HG02938 (cell line): ENCODE measurements around the gene DBNDD1.
"Not testable (repeated sequence)": the region's sequence is repeated elsewhere in the genome, so short reads cannot be mapped to it uniquely, and the experiment has no call there.

Experiments
- ATAC-seq: cut with Tn5 transposase; IDR thresholded peaks from one replicate; pipeline ENCODE4 v1.9.1; 2021; ENCODE audit warnings: mild to moderate bottlenecking, moderate library complexity; ENCODE audit not compliant: unreplicated experiment

The DBNDD1 gene, protein sequence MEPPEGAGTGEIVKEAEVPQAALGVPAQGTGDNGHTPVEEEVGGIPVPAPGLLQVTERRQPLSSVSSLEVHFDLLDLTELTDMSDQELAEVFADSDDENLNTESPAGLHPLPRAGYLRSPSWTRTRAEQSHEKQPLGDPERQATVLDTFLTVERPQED

DNA sequence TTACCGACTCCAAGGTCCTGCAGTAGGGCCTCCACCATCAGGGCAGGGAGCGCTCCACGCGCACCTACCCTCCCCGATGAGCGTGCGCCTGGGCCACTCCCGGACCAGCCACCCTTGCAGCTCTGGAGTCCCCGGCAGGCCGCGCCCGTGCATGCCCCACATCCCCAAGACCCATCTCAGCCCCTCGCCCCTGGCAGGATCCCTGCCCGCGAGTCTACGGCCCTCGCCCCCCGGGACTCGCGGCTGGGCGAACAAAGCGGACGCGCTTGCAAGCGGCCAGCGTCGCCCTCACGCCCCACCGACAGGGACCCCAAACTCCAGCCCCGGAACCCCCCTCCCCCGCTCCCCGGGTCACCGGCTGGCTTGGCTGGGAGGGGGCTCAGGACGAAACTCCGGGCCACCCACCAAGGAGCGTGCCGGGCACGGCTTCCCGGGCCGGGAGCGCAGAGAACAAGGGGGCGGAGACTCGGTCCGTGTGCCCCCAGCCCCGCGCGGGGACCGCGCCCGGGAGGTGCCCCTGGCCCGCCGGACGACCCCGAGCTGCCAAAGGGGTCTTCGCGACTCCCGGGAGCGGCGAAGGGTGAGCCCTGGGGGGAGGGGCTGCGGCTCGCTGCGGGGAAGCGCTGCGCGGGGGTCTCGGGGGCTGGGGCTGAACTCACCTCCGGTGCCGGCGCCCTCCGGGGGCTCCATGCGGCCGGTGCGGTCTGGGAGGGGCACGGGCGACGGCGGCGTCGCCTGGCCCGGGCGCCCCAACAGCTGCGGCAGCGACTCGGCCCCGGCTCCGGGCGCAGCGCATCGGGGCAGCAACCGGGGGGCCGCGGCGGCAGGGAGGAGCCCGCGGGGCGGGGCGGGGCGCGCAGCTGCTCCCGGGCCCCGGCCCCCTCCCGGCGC, at the start of gene DBNDD1:
Gene DBNDD1 (minus strand): TSS at position 805 of the 891 bp plus-strand sequence. CDS start 115 bp downstream, at position 690.
- no peak for ATAC-seq

DNA sequence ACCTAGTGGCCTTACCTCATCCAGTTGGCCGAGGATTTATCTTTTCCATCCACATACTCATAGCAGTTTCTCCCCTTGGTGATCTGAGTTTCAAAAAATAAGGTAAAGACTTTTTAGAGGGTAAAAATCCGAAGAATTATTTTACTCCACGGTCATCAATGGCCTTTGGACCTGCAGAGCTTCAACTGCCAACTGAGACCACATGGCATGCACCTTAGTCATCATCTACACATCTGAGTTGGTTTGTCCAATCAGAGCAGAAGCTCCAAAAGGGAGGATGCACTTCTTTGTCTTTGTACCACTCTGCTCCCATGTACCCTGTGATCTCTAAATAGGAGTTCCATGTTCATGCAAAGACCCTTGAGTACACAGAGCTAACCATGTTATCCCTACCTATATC, 42.2 kb upstream of the DBNDD1 start:
- ATAC-seq: no peak

DNA sequence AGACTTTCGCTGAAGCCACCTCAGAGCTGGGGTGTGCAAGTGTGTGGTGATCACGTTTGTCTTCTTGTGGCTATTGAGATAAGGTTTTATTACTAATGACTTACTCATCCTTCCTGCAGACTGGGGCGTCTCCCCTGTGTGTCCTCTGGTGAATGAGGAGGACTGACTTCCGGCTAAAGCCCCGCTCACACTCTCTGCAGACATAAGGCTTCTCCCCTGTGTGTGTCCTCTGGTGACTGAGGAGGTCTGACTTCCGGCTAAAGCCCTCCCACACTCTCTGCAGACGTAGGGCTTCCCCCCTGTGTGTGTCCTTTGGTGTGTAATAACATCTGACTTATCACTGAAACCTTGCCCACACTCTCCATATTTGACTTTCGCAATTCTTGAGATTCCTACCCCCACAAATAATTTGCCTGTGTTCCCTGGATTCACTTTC, 38.5 kb upstream of the DBNDD1 start:
- ATAC-seq: no peak

DNA sequence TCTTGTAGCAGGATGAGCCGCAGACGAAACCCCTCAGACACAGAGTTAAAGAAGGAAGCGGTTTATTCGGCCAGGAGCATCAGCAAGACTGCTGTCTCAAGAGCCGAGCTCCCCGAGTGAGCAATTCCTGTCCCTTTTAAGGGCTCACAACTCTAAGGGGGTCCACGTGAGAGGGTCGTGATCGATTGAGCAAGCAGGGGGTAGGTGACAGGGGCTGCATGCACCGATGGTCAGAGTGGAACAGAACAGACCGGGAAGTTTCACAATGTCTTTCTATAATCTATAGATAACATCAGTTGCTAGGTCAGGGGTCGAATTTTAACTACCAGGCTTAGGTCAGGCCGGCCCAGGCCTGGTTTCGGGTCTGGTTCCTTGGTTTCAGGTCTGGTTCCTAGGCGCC, 37.3 kb upstream of the DBNDD1 start:
- ATAC-seq: not testable (repeated sequence)

DNA sequence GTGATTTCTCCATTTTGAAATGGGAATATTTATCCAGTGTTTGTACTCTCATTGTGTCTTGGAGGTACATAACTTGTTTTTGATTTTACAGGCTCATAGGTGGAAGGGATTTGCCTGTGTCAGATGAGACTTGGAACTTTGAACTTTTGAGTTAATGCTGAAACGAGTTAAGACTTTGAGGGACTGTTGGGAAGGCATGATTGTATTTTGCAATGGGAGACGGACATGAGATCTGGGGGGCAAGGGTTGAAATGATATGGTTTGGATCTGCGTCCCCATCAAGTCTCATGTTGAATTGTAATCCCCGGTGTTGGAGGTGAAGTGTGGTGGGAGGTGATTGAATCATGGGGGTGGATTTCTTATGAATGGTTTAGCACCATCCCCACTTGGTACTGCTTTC, 36.1 kb upstream of the DBNDD1 start:
- ATAC-seq: no peak

DNA sequence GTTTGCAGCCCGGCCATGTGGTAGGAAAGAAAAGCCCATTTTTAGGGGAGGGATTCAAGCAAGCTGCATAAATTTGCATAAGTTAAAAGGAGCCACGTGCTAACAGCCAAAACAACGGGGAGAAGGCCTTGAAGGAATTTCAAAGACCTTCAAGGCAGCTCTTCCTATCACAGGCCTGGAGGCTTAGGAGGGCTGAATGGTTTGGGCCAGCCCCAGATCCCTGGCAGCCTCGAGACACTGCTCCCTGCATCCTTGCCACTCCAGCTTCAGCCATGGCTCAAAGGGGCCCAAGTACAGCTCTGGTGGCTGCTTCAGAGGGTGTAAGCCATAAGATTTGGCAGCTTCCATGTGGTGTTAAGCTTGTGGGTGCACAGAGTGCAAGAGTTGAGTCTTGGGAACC, 35.3 kb upstream of the DBNDD1 start:
- no peak for ATAC-seq

DNA sequence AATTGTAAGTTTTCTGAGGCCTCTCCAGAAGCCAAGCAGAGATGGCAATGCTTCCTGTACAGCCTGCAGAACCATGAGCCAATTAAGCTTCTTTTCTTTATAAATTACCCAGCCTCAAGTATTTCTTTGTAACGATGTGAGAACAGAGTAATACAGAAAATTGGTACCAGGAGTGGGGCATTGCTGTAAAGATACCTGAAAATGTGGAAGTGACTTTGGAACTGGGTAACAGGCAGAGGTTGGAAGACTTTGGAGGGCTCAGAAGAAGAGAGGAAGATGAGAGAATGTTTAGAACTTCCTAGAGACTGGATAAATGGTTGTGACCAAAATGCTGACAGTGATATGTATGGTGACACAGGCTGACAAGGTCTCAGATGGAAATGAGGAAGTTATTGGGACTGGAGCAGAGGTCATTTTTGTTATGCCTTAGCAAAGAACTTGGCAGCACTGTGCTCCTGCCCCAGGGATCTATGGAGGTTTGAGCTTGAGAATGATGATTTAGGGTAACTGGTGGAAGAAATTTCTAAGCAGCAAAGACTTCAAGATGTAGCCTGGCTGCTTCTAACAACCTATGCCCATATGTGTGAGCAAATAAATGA, 34.7 kb upstream of the DBNDD1 start:
- ATAC-seq: no peak

DNA sequence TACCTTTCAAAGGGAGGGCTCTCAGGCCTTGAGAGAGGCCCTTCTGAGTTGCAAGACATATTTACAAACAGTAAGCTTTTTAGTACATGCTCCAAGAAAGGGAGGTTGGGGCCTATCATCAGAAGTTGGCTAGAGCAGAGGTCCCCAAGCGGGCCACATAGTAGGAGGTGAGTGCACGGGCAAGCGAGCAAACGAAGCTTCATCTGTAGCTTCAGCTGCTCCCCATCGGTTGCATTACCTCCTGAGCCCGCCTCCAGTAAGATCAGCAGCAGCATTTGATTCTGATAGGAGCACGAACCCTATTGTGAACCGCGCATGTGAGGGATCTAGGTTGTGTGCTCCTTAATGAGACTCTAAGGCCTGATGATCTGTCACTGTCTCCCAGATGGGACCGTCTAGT, 31.7 kb upstream of the DBNDD1 start:
- no peak for ATAC-seq

DNA sequence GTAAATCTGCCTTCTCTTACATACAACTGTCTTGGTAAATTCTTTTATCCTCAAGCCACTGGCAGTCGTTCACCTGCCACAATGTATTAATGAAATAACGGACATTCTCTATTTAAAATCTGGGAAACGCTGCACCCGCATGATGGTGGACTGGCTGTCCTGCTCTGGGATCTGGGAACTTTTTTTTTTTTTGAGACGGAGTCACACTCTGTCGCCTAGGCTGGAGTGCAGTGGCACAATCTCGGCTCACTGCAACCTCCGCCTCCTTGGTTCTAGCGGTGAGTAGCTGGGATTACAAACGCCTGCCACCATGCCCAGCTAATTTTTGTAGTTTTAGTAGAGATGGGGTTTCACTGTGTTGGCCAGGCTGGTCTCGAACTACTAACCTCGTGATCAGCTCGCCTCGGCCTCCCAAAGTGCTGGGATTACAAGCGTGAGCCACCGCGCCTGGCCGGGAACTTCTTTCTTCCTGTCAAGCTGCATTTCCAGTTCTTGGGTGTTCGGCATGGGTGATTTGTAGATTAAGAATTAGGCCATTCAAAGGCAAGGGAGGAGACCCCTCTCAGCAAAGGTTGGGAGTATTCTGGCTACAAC, 29.6 kb upstream of the DBNDD1 start:
- no peak for ATAC-seq

DNA sequence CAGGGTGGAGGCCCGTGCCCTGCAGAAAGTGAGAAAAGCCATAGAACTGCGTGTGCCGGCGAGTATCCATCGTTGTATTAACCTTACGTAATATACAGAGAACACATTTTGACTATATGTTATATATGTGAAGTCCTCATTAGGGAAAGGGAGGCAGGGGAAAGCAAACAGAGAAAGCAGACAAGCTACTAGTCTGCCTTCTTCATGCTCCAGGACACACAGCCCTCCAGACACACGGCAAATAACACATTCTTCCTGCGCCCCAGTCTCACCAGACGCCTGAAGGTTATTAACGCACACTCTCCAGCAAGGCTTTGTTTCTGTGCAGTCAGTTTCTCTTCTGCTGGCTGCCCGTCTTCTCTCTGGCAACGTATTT, 29.1 kb upstream of the DBNDD1 start:
- no peak for ATAC-seq

DNA sequence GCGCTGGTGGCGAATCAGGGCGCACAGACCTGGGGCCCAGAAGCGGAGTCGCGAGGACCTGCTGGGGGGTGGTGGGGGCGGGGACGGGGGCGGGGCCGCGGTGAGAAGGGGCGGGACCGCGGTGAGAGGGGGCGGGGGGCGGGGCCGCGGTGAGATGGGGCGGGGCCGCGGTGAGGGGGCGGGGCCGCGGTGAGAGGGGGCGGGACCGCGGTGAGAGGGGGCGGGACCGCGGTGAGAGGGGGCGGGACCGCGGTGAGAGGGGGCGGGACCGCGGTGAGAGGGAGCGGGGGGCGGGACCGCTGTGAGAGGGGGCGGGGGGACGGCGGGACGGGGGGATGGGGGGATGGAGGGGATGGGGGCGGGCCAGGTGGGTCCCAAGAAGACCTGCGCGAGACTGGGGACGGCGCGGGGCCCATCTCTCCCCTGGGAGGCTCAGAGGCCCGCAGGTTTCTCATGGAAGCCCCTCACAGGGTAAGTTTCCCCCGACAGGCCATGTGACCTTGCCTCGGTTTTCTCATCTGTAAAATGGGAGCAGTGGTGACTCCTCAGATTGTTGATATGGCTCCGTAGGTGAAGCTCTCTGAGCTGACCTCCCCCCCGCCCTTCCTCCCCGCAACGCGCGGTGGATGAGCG, 28.6 kb upstream of the DBNDD1 start:
- ATAC-seq: no peak

DNA sequence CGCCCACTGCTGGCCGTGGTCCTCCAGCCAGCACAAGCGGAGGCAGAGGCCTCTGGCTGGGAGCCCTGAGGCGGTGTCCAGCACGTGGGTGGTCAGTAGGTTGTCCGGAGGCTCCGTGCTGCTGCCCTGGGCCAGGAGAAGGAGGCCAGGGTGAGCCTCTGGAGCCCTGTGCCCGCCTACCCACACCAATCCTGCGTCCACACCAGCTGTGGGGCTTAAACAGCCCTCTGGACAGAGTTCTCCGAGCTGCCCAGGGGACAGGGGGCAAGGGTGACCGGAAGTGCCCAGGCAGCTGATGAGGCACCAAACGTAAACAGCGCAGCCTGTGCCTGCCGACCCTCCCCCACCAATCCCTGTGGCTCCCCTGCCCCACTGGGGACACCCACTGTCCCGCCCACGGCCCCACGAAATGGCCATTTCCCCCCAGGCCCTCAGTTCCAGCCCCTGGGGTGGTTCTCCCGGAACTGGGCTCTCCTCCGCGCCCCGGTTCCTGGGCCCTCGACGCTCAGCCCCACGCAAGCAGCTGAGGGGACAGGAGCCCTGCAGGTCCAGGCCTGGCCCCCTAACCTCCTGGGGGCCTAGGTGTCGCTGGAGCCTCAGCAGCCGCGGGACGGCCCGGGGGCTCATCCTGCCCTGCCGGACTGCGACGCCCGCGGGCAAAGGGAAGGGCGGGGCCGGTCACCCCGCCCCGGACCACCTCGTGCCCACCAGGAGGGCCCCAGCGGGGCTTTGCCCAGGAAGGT, 27.9 kb upstream of the DBNDD1 start:
- ATAC-seq: no peak

DNA sequence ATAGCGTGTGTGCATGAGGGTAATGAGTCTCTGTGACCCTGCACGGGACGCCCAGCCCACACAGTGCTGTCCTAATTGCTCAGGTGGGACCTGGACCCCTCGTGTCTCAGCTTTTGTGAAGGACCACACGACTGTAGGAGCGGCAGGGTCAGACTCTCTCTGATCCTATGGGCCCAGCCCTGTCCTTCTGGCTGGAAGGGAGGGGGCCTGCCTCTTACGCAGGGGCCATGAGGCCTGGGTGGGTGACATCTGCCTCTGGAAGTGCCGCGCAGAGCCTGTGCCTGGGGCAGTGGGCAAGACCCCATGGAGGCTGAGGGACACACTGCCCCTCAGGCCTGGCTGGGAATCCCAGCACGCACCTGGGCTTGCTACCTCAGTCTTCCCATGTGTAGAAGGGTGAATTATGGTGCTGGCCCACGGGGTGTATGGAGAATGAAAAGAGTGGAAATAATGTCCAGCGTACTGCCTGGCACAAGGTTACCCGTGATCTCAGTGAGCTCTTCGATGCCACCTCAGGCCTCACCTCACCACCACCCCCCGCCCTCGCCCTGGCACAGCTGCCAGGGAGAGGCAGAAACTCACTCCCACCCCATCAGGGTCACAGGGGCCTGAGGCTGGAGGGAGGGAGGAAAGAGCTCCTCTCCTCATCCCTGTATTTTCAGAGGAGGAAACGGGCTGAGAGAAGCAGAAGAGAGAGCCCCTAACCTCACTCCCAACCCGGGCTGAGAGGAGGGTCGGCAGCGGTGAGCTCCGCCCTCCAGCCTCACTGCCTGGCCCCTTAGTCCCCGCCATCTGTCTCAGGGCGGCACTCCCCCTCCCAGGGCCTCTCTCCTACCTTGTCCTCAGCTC, 27.1 kb upstream of the DBNDD1 start:
- no peak for ATAC-seq

DNA sequence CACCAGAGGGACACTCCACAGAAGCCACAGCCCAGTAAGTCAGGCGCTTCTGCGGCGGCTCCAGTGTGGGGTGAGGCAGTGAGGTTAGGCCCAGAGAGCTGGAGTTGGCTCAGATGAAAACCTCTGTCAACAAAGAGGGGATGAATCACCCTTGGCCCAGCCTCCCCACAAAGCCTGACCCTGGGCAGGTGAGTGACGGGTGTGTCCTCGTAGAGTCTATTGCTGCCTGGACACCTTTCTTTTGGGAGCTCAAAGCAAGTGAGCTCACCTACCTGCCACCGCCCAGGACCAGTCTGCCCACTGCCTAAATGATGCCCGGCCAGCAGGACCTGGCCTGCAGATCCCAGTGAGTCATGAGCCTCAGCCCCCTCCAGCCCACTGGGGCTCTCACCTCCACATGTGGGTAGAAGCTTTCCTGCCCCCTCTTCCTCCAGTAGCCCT, 24.9 kb upstream of the DBNDD1 start:
- ATAC-seq: no peak

DNA sequence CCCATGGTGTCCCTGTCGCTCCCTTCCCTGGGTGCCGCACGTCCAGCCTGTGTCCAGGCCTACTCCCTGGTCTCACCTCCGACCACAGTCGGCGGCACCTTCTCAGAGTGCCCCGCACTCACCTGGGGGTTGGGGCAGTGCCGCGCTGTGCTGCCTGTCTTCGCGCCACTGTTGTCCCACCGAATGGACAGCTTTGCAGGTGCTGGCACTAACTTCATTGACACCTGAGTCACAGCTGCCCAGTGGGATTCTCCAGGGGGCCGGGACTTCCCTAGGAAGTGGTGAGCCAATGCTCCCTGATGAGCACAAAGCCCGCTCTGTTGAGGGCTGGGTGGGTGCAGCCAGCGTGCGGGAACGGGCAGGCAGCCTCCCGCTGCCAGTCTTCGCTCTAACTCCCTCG, 24.3 kb upstream of the DBNDD1 start:
- ATAC-seq: no peak

DNA sequence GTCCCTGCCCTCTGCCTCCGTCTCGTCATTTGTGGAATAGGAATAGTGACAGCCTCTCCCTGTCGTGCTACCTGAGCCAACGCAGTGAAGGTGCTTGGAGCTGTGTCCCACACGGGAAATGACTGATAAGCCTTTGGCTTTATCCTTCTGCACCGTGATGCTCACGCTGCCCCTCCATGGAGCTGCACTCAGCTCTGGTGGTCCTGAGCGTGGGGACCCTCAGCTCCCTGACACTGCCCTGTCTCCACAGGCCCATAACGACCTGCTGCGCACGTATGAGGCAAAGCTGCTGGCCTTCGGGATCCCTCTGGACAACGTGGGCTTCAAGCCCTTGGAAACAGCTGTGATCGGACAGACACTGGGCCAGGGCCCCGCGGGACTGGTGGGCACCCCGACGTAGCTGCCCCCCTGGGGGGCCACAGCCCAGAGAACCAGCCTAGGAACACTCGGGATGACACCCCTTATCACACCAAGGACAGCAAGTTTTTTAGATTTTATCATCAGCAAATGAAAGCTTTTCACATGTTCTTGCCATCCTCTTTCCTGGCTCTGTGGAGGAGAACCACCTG, 23.8 kb upstream of the DBNDD1 start:
- no peak for ATAC-seq

DNA sequence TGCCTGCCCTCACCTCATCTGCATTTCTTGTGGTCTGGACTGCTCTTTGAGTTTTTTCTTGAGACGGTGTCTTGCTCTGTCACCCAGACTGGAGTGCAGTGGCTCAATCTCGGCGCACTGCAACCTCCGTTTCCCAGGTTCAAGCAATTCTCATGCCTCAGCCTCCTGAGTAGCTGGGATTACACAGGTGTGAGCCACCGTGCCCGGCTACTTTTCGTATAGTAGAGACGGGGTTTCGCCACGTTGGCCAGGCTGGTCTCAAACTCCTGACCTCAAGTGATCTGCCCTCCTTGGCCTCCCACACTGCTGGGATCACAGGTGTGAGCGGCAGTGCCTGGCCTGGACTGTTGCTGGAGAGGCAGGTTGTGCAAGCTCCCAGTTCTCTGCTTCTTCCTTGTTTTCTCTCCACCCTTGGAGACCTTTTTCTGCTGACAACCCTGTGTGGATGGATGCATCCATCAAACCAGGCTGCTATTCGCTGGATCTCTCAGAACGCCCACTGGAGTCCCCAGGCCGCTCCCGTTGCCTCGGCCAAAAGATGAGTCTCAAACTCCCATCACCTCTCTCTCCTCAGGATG, 22.7 kb upstream of the DBNDD1 start:
- no peak for ATAC-seq

DNA sequence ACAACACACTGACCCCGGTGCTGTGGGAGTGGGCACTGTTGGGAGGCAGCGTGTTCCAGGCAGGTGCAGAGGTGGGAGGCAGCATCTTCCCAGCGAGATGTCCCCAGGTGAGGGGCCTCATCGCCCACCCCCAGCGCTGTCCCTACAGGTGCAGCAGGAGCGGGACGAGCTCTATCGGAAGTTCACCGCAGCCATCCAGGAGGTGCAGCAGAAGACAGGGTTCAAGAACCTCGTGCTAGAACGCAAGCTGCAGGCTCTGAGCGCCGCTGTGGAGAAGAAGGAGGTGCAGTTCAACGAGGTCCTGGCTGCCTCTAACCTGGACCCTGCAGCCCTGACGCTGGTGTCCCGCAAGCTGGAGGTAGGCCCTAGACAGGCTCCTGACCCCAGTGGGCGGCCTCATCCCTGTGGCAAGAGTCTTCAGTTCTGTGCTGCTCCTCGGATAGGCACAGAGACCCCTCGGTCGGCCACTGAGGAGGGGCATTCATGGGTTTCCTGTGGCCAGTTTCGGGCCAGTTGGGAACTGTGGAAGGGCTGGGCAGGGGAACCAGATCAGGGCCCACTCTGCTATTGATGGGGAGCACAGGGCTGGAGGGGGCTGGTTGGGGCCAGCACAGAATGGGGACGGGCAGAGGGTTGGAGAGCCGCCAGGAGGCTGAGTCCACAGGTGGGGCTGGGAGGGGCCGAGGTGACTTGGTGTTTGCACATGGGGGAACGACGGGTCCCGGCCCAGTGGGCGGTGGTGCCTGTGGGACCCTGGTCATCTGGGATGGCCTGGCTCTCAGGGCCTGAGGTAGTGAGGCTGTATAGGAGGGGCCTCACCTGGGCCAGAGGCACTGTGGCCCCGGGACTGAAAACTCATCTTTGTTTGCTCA, 21.1 kb upstream of the DBNDD1 start:
- no peak for ATAC-seq
